Urinary bladder (tissue), 4 donors: Measurements from ENCODE around the gene IP6K1. TPM values are rescaled to one million over a fixed set of nuclear protein-coding genes. Genes with fewer than 3 reads are reported as not detected.

Experiments
- DNase-seq: peaks from one replicate; pipeline ENCODE4 v3.0.0-alpha.2; 2015; ENCODE audit errors: extremely low spot score
- H3K27ac ChIP-seq: one replicate; pipeline ENCODE4 v1.5.1; 2013; ENCODE audit warnings: low read depth, mild to moderate bottlenecking, moderate library complexity
- H3K36me3 ChIP-seq: one replicate; pipeline ENCODE4 v1.6.1; 2013; ENCODE audit warnings: mild to moderate bottlenecking, moderate library complexity; ENCODE audit not compliant: insufficient read depth
- H3K4me1 ChIP-seq: one replicate; pipeline ENCODE4 v1.6.1; 2013; ENCODE audit warnings: mild to moderate bottlenecking, moderate library complexity; ENCODE audit not compliant: insufficient read depth
- H3K4me3 ChIP-seq: one replicate; pipeline ENCODE4 v1.5.1; 2013; ENCODE audit warnings: low read depth, low read length
- WGBS: extraction: QIAGEN DNeasy Blood & Tissue Kit; methylation state at CpG from one replicate; pipeline ENCODE4 v1.1.7; 2013; 5-methylcytosine and 5-hydroxymethylcytosine counted together
- polyA plus RNA-seq: library from polyadenylated mRNA; stranded (reverse); fragments of 200-250 nt; gene quantifications from one replicate; pipeline ENCODE4 v1.2.3, GENCODE V29; 2013
- total RNA-seq: library from RNA; depleted of rRNA; stranded (reverse); fragments of >200 nt; gene quantifications from one replicate; pipeline ENCODE4 v1.2.3, GENCODE V29; 2014
- donor health status: healthy with polysubstance abuse.
- donor health status: healthy.

The IP6K1 gene
- total and polyA plus RNA-seq, 2 donors: 31.0 to 31.6 TPM

GRCh38 chr3:49734752-49735151 lies 51.6 kb downstream of the IP6K1 start:
- H3K4me1 ChIP-seq: no peaks in the 10 kb centered on the region
- DNase-seq: no peak
- peaks cover 4% of the 10 kb centered on the region for H3K36me3 ChIP-seq
- H3K27ac ChIP-seq: no peak overlapping the region
- WGBS: 93% methylated on average over 6 of the region's 6 CpGs
- H3K4me3 ChIP-seq: no peak overlapping the region

DNA sequence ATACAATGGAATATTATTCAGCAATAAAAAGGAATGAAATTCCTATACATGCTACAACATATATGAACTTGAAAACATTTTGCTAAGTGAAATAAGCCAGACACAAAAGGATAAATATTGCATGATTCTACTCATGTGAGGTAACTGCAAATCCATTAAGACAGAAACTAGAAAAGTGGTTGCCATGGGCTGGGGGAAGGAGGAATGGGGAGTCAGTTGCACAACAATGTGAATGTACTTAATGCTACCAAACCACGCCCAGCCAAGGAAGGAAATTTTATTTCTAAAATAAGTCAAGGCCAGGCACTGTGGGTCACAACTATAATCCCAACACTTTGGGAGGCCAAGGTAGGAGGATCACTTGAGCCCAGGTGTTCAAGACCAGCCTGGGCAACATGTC lies 52.8 kb downstream of the IP6K1 start:
- no peak overlapping the region for H3K4me3 ChIP-seq
- H3K4me1 ChIP-seq: no peaks in the 10 kb centered on the region
- peaks cover 4% of the 10 kb centered on the region for H3K36me3 ChIP-seq
- DNase-seq: no peak
- 93% methylated on average over 1 of the region's 1 CpG for WGBS
- H3K27ac ChIP-seq: no peak overlapping the region

DNA sequence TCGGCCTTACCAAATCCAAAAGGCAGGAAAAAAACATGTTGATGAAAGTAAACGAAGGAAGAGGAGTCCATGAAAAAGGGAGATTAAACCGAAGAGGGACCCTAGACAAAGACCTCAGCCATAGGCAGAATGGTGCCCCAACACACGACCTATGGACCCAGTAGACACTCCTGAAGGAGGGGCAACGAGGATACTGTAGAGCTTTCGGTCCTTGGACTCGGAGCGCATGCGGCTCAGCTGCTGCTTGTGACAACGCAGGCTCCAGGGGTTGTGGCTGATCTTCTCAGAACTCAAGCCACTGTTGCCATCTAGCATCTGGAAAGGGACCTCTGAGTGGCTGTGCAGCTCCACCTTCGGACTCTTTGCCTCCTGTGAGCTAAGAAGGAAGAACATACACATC lies 53.7 kb downstream of the IP6K1 start:
- no peaks in the 10 kb centered on the region for H3K4me1 ChIP-seq
- H3K36me3 ChIP-seq: peaks cover 4% of the 10 kb centered on the region
- 94% methylated on average over 11 of the region's 11 CpGs for WGBS

GRCh38 chr3:49729966-49730609 lies 56.3 kb downstream of the IP6K1 start:
- no peak overlapping the region for H3K4me3 ChIP-seq
- DNase-seq: no peak
- 98% methylated on average over 4 of the region's 4 CpGs for WGBS
- H3K27ac ChIP-seq: no peak overlapping the region
- H3K36me3 ChIP-seq: peaks cover 4% of the 10 kb centered on the region
- H3K4me1 ChIP-seq: no peaks in the 10 kb centered on the region

More for the DNA sequence above, 53.7 kb downstream of the IP6K1 start:
- H3K4me3 ChIP-seq: no peak overlapping the region
- H3K27ac ChIP-seq: no peak overlapping the region
- no peak for DNase-seq

- no peaks in the 10 kb centered on the region for H3K4me1 ChIP-seq
- DNase-seq: no peak
- no peak overlapping the region for H3K27ac ChIP-seq
- no peaks in the 10 kb centered on the region for H3K36me3 ChIP-seq
- WGBS: 94% methylated on average over 15 of the region's 15 CpGs
- no peak overlapping the region for H3K4me3 ChIP-seq
Observed at GRCh38 chr3:49727924-49728361, 58.4 kb downstream of the IP6K1 start.

DNA sequence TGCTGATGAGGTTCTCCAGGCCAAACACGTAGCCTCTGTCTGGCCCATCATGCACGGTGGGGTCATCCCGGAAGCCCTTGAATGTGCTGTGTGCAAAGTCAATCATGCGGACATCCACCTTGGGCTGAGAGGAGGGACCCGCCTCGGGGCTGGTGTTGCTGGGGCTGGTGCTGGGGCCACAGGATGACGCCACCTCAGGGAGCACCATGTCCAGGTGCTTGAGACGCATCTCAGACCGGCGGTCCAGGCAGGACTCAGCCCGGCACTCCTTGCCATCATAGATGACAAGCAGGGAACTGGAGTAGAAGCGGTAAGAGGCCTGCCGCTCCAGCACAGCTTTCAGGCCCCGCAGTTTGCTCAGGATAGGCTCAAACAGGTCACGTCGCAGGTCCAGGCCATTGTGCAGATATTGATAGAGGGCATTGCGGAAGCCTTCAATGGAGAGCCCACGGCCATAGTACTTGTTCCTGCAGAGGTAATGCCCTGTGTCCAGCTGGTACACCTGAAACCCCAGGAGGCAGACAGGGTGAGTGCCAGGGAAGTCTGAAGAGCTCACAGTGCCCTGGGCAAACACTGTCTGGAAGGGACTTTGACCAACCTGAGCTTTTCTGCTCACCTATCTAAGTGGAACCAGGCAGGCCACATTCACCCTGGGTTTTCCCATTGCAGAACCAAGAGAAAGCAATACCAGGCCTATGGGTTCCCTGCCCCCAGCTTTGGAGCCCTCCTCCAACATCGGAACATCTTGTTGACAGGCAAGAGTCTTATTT lies 59.0 kb downstream of the IP6K1 start:
- 90% methylated on average over 19 of the region's 19 CpGs for WGBS
- Histone ChIP-seq H3K4me3 (no peak overlapping the region), H3K27ac (no peak overlapping the region), H3K4me1 (no peaks in the 10 kb centered on the region), H3K36me3 (no peaks in the 10 kb centered on the region)
- DNase-seq: no peak

- no peak overlapping the region for H3K27ac ChIP-seq
- H3K4me1 ChIP-seq: no peaks in the 10 kb centered on the region
- no peak for DNase-seq
- H3K4me3 ChIP-seq: no peak overlapping the region
- no peaks in the 10 kb centered on the region for H3K36me3 ChIP-seq
- 89% methylated on average over 11 of the region's 11 CpGs for WGBS
Observed at GRCh38 chr3:49725906-49726681, 60.2 kb downstream of the IP6K1 start.

GRCh38 chr3:49724586-49724985 lies 61.8 kb downstream of the IP6K1 start:
- WGBS: 19% methylated on average over 6 of the region's 6 CpGs
- DNase-seq: no peak
- H3K4me3 ChIP-seq: peak overlapping the region; percentile 48
- no peaks in the 10 kb centered on the region for H3K36me3 ChIP-seq
- H3K4me1 ChIP-seq: no peaks in the 10 kb centered on the region
- peak overlapping the region; percentile 88 for H3K27ac ChIP-seq

GRCh38 chr3:49723628-49724551 lies 62.5 kb downstream of the IP6K1 start, which contains the start of gene GMPPB:
Gene GMPPB, minus strand, starts transcription at chr3:49723951. Its CDS starts 225 bp downstream, at chr3:49723726.
- H3K36me3 ChIP-seq: no peaks in the 10 kb centered on the region
- WGBS: under 1% methylated on average over 102 of the region's 102 CpGs
- peak; percentile 83 for DNase-seq
- H3K27ac ChIP-seq: peak within 1 kb of the TSS; percentile 96
- peak within 1 kb of the TSS; percentile 72 for H3K4me3 ChIP-seq
- no peaks in the 10 kb centered on the region for H3K4me1 ChIP-seq

- no peaks in the 10 kb centered on the region for H3K4me1 ChIP-seq
- peak overlapping the region; percentile 96 for H3K27ac ChIP-seq
- 0% methylated on average over 20 of the region's 20 CpGs for WGBS
- peak overlapping the region; percentile 72 for H3K4me3 ChIP-seq
- no peak for DNase-seq
- no peaks in the 10 kb centered on the region for H3K36me3 ChIP-seq
Observed at GRCh38 chr3:49723296-49723627, 63.1 kb downstream of the IP6K1 start.

DNA sequence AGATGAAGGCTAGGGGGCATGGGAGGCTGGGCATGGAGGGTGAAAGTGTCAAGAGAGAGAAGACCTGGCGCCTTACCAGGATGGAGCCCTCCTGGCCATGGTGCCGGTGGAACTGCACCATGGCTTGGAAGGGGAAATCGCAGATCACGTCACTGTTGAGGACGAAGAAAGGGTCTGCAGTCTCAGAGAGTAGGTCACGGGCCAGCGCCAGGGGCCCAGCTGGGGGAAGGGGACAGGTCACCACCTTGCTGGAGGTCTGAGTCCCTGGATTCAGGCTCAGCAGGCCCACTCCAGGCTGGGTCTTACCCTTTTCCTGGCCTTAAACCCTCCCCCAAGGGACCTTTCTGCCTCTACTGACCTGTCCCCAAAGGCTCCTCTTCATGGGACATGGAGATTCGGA lies 63.4 kb downstream of the IP6K1 start:
- 67% methylated on average over 8 of the region's 8 CpGs for WGBS
- H3K36me3 ChIP-seq: no peaks in the 10 kb centered on the region
- H3K4me3 ChIP-seq: peak overlapping the region; percentile 72
- no peaks in the 10 kb centered on the region for H3K4me1 ChIP-seq
- H3K27ac ChIP-seq: peak overlapping the region; percentile 28
- DNase-seq: no peak

DNA sequence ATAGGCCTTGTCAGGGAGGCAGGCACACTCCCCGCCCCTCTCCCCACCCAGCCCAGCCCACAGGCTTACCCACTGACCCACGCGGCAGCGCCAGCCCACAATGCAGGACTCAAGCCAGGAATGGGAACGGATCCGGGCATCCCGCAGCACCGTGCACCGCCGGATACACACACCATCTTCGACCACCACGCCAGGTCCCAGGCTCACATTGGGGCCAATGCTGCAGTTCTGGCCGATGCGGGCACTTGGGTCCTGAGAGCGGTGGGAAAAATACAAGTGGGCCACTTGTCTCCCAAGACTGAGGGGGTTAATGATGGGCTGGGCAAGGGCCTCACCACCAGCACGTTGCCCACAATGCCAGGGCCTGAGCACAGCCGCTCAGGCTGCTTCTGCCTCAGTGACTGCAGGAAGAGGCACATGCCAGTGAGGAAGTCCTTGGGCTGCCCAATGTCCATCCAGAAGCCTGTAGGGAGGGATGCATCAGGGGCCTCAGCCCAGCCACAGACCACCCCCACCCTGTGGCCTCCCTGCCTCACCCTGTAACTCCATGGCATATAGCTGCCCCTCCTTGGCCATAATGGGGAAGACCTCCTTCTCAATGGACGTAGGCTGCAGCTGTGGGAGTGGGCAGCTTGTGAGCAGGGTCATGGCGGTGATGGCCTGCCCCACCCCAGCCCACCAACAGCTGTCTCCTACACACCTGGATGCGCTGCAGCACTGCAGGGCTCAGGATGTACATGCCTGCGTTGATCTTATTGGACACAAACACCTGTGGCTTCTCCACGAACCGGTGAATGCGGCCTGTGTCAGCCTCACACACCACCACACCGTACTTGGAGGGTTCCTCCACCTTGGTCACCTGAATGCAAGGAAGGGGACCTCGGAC lies 64.2 kb downstream of the IP6K1 start:
- H3K27ac ChIP-seq: no peak overlapping the region
- H3K4me3 ChIP-seq: no peak overlapping the region
- H3K36me3 ChIP-seq: no peaks in the 10 kb centered on the region
- no peaks in the 10 kb centered on the region for H3K4me1 ChIP-seq
- no peak for DNase-seq
- 86% methylated on average over 26 of the region's 26 CpGs for WGBS
